B cell (primary cell): ENCODE data around the gene PRKD2. TPM values are rescaled to one million over a fixed set of nuclear protein-coding genes. Genes with fewer than 3 reads are reported as not detected.

Experiments used
- ATAC-seq: fragments of 200-7000 bp; cut with Tn5 transposase; one replicate; pipeline ENCODE4 v1.10.0; 2021; ENCODE audit warnings: low read depth, mild to moderate bottlenecking, moderate number of reproducible peaks, moderate library complexity
- CTCF ChIA-PET: fragments of 350-600 bp; sonication (Branson Sonifier 250); formaldehyde crosslinking; loops from one replicate; lab custom pipeline; 2021; ENCODE audit warnings: antibody characterized with exemption, inconsistent platforms; lab: Charles Lee
- POLR2A ChIA-PET: fragments of 350-600 bp; sonication (Branson Sonifier 250); formaldehyde crosslinking; loops from one replicate; lab custom pipeline; 2021; ENCODE audit warnings: antibody characterized with exemption; lab: Charles Lee
- DNase-seq: peaks from one replicate; pipeline ENCODE4 v3.0.0; 2013
- H2AFZ ChIP-seq: 2 replicates; pipeline ENCODE4 v1.6.1; 2012; ENCODE audit warnings: mild to moderate bottlenecking, low read depth, low read length; ENCODE audit not compliant: insufficient read depth, poor library complexity, severe bottlenecking
- H3K27ac ChIP-seq, 2 donors: 1 replicate in 1 of 2; 2 replicates in 1 of 2; pipeline ENCODE4 v1.5.1; 2012 to 2013; ENCODE audit warnings: low read length in 2 of 2, mild to moderate bottlenecking in 2 of 2, moderate library complexity in 1 of 2
- H3K27me3 ChIP-seq, 4 experiments: fragments of 200-600 bp in 1 of 4; sonication (generic) in 1 of 4; replicated peaks in 1 of 4; 1 replicate in 2 of 4; 2 replicates in 2 of 4; pipeline versions ENCODE4 v1.6.1 to v1.7.0; 2013 to 2016; ENCODE audit warnings: low read length in 3 of 4, mild to moderate bottlenecking in 2 of 4, mixed read lengths in 1 of 4, moderate library complexity in 1 of 4; ENCODE audit not compliant: insufficient read depth in 4 of 4, control insufficient read depth in 3 of 4; ENCODE audit errors: control extremely low read depth in 1 of 4
- H3K36me3 ChIP-seq, 2 experiments: replicated peaks in 1 of 2; 1 replicate in 1 of 2; 2 replicates in 1 of 2; pipeline versions ENCODE4 v1.6.1 to v1.7.1; 2013; ENCODE audit warnings: low read length in 1 of 2; ENCODE audit not compliant: insufficient read depth in 2 of 2, control insufficient read depth in 1 of 2; ENCODE audit errors: control extremely low read depth in 1 of 2, extremely low read depth in 1 of 2
- H3K4me1 ChIP-seq, 2 donors: fragments of 200-600 bp in 1 of 2; sonication (generic) in 1 of 2; 1 replicate in 1 of 2; 2 replicates in 1 of 2; pipeline versions ENCODE4 v1.5.1 to v1.6.1; 2013 to 2017; ENCODE audit warnings: low read length in 2 of 2; ENCODE audit not compliant: control insufficient read depth in 2 of 2, insufficient read depth in 2 of 2
- H3K4me2 ChIP-seq: replicated peaks from 2 replicates; pipeline ENCODE3; 2012; ENCODE audit warnings: mild to moderate bottlenecking, low read depth, low read length; ENCODE audit not compliant: poor library complexity, severe bottlenecking
- H3K4me3 ChIP-seq, 5 experiments: fragments of 200-600 bp in 1 of 5; sonication (generic) in 1 of 5; 1 replicate in 3 of 5; 2 replicates in 2 of 5; pipeline versions ENCODE4 v1.5.1 to v1.7.0; 2011 to 2016; ENCODE audit warnings: low read length in 4 of 5, mild to moderate bottlenecking in 4 of 5, low read depth in 2 of 5, control low read depth in 1 of 5, moderate library complexity in 1 of 5; ENCODE audit not compliant: insufficient read depth in 1 of 5; ENCODE audit errors: control extremely low read depth in 1 of 5, extremely low read depth in 1 of 5
- H3K79me2 ChIP-seq: fragments of 200-600 bp; sonication (generic); one replicate; pipeline ENCODE4 v1.6.0; 2016; ENCODE audit warnings: low read length; ENCODE audit not compliant: control insufficient read depth, insufficient read depth
- H3K9ac ChIP-seq: fragments of 200-600 bp; sonication (generic); 2 replicates; pipeline ENCODE4 v1.6.1; 2017; ENCODE audit warnings: mild to moderate bottlenecking, low read length, moderate library complexity
- H3K9me3 ChIP-seq, 3 donors: one replicate each; pipeline versions ENCODE4 v1.6.1 to v1.7.1; 2013; ENCODE audit warnings: low read length in 2 of 3; ENCODE audit not compliant: control insufficient read depth in 2 of 3, insufficient read depth in 1 of 3; ENCODE audit errors: control extremely low read depth in 1 of 3
- H4K20me1 ChIP-seq: 2 replicates; pipeline ENCODE4 v1.6.0; 2012; ENCODE audit warnings: mild to moderate bottlenecking, low read length; ENCODE audit not compliant: insufficient read depth, control insufficient read depth, poor library complexity, severe bottlenecking
- H3K27ac Mint-ChIP-seq: one replicate; pipeline ENCODE4 v1.8.0; 2021; ENCODE audit warnings: mixed read lengths
- H3K27me3 Mint-ChIP-seq: one replicate; pipeline ENCODE4 v1.8.0; 2021; ENCODE audit warnings: mixed read lengths
- H3K4me1 Mint-ChIP-seq: one replicate; pipeline ENCODE4 v1.8.0; 2021; ENCODE audit warnings: mixed read lengths
- H3K4me3 Mint-ChIP-seq: one replicate; pipeline ENCODE4 v1.8.0; 2021; ENCODE audit warnings: mixed read lengths
- H3K9me3 Mint-ChIP-seq: one replicate; pipeline ENCODE4 v1.8.0; 2022; ENCODE audit warnings: mixed read lengths; ENCODE audit not compliant: insufficient read depth
- CTCF ChIP-seq: fragments of 200-600 bp; IDR thresholded peaks from one replicate; pipeline ENCODE4 v1.8.0; 2022; ENCODE audit warnings: antibody characterized with exemption, mild to moderate bottlenecking
- EZH2 ChIP-seq: IDR thresholded peaks from 2 replicates; pipeline ENCODE4 v1.6.1; 2012; ENCODE audit warnings: borderline replicate concordance, low read depth, mild to moderate bottlenecking, moderate library complexity, low read length; ENCODE audit not compliant: insufficient read depth, poor library complexity, severe bottlenecking
- WGBS: methylation state at CpG from one replicate; pipeline ENCODE4 v1.1.5; 2013; ENCODE audit warnings: missing lambda C conversion rate; ENCODE audit not compliant: insufficient coverage; 5-methylcytosine and 5-hydroxymethylcytosine counted together
- intact Hi-C: fragments of 100-400 bp; cut with micrococcal nuclease; formaldehyde crosslinking; loops from one replicate; pipeline ENCODE4 v1.10.0; 2022
- polyA plus RNA-seq: library from polyadenylated mRNA; depleted of rRNA; stranded (reverse); fragments of >200 nt; gene quantifications from 2 replicates; pipeline ENCODE4 v1.2.3, GENCODE V29; 2012
- total RNA-seq, 2 donors: library from RNA; stranded (reverse); fragments of 120-200 nt in 1 of 2; gene quantifications; 1 replicate in 1 of 2; 2 replicates in 1 of 2; pipeline versions ENCODE4 v1.2.3 to v1.2.4, GENCODE V29; 2013 to 2022

PRKD2 gene
- total and polyA plus RNA-seq, 2 donors (not counting 1 experiment from before 2014, with no cell fraction given): 192 to 208 TPM

- Histone ChIP-seq H3K79me2 (no peaks in the 10 kb centered on the region), H3K36me3 (no peaks in the 10 kb centered on the region), H3K4me2 (no peak overlapping the region), H3K9ac (no peak overlapping the region), H3K9me3 (peaks cover 0 to 5% (median 0%) of the 10 kb centered on the region in 3 donors), H3K4me3 (no peak overlapping the region), H3K4me1 (peaks cover 14 to 19% of the 10 kb centered on the region in 2 donors), H2AFZ (no peak overlapping the region), H4K20me1 (no peaks in the 10 kb centered on the region), H3K27ac (no peak overlapping the region), H3K27me3 (peaks cover 0 to 10% (median 4%) of the 10 kb centered on the region in 4 experiments)
- no peak overlapping the region for H3K27ac Mint-ChIP-seq
- H3K9me3 Mint-ChIP-seq: no peaks in the 10 kb centered on the region
- intact Hi-C loops: no loop called here
- 91% methylated on average over 3 of the region's 8 CpGs for WGBS
- no peak for ATAC-seq
- TF ChIP-seq EZH2 (no peak), CTCF (no peak)
- peaks cover 15% of the 10 kb centered on the region for H3K4me1 Mint-ChIP-seq
- H3K27me3 Mint-ChIP-seq: no peaks in the 10 kb centered on the region
- H3K4me3 Mint-ChIP-seq: no peak overlapping the region
- no peak for DNase-seq
- CTCF ChIA-PET: interaction anchor here (0.6 to 12.3 kb wide), 3 partner anchors 12 to 104 kb away, joined by 3 to 447 read pairs (median 3); no protein-coding TSS in a partner anchor
- POLR2A ChIA-PET: no interaction called here
Measured at GRCh38 chr19:46665072-46665471, 51.8 kb downstream of the PRKD2 start.
